GM23338 (cell line): ENCODE results near the gene GALE. TPM values are rescaled to one million over a fixed set of nuclear protein-coding genes. Genes with fewer than 3 reads are reported as not detected.

Experiments
- ATAC-seq: fragments of 200-7000 bp; cut with Tn5 transposase; 3 replicates; pipeline ENCODE4 v1.9.1; 2020
- DNase-seq: peaks from one replicate; pipeline ENCODE4 v3.0.0-alpha.2; 2015; ENCODE audit warnings: low spot score
- H2AFZ ChIP-seq: fragments of 200-600 bp; sonication (generic); 2 replicates; pipeline ENCODE4 v1.8.0; 2016; ENCODE audit warnings: antibody characterized with exemption, mild to moderate bottlenecking, moderate library complexity
- H3F3A ChIP-seq: fragments of 200-600 bp; sonication (generic); replicated peaks from 2 replicates; pipeline ENCODE4 v1.8.0; 2017; ENCODE audit warnings: antibody characterized with exemption, mixed run types, low read depth
- H3K27ac ChIP-seq: fragments of 200-600 bp; sonication (generic); 2 replicates; pipeline ENCODE4 v1.6.1; 2016; ENCODE audit warnings: low read depth
- H3K27me3 ChIP-seq: fragments of 200-600 bp; sonication (generic); 2 replicates; pipeline ENCODE4 v1.8.0; 2016; ENCODE audit warnings: mild to moderate bottlenecking, mixed run types, moderate library complexity; ENCODE audit not compliant: insufficient read depth
- H3K36me3 ChIP-seq: fragments of 200-600 bp; sonication (generic); 2 replicates; pipeline ENCODE4 v1.8.0; 2016; ENCODE audit warnings: mild to moderate bottlenecking; ENCODE audit not compliant: insufficient read depth
- H3K4me1 ChIP-seq: fragments of 200-600 bp; sonication (generic); 2 replicates; pipeline ENCODE4 v1.8.0; 2016; ENCODE audit warnings: mild to moderate bottlenecking, moderate library complexity; ENCODE audit not compliant: insufficient read depth
- H3K4me2 ChIP-seq: fragments of 200-600 bp; sonication (generic); 2 replicates; pipeline ENCODE4 v1.7.1; 2017; ENCODE audit warnings: mixed run types
- H3K4me3 ChIP-seq: fragments of 200-600 bp; sonication (generic); 2 replicates; pipeline ENCODE4 v1.6.1; 2016; ENCODE audit warnings: mixed run types
- H3K79me2 ChIP-seq: fragments of 200-600 bp; sonication (generic); replicated peaks from 2 replicates; pipeline ENCODE4 v1.8.0; 2017; ENCODE audit warnings: mild to moderate bottlenecking; ENCODE audit not compliant: insufficient read depth
- H3K9me2 ChIP-seq: fragments of 200-600 bp; sonication (generic); 2 replicates; pipeline ENCODE4 v1.8.0; 2017; ENCODE audit not compliant: insufficient read depth
- H4K20me1 ChIP-seq: fragments of 200-600 bp; sonication (generic); replicated peaks from 2 replicates; pipeline ENCODE4 v1.8.0; 2017; ENCODE audit warnings: mild to moderate bottlenecking; ENCODE audit not compliant: insufficient read depth
- H3K27ac Mint-ChIP-seq: 2 replicates; pipeline ENCODE4 v1.8.0; 2020; ENCODE audit warnings: inconsistent platforms, mild to moderate bottlenecking, moderate library complexity, mixed read lengths
- H3K27me3 Mint-ChIP-seq: 3 replicates; pipeline ENCODE4 v1.8.0; 2022; ENCODE audit warnings: low read depth, mild to moderate bottlenecking, moderate library complexity, mixed read lengths, inconsistent platforms; ENCODE audit not compliant: insufficient read depth, poor library complexity
- H3K36me3 Mint-ChIP-seq: 3 replicates; pipeline ENCODE4 v1.8.0; 2021; ENCODE audit warnings: low read depth, mild to moderate bottlenecking, inconsistent platforms, moderate library complexity, mixed read lengths
- H3K4me1 Mint-ChIP-seq: 3 replicates; pipeline ENCODE4 v1.8.0; 2020; ENCODE audit warnings: mild to moderate bottlenecking, inconsistent platforms, mixed read lengths
- H3K4me3 Mint-ChIP-seq: 3 replicates; pipeline ENCODE4 v1.8.0; 2021; ENCODE audit warnings: moderate library complexity, mild to moderate bottlenecking, inconsistent platforms, mixed read lengths
- H3K9me3 Mint-ChIP-seq: 3 replicates; pipeline ENCODE4 v1.8.0; 2020; ENCODE audit warnings: moderate library complexity, mild to moderate bottlenecking, inconsistent platforms, mixed read lengths
- CREB1 ChIP-seq: fragments of 250-450 bp; sonication (Bioruptor Pico); IDR thresholded peaks from 2 replicates; pipeline ENCODE4 v1.5.0; 2020; ENCODE audit warnings: low read depth, mild to moderate bottlenecking, moderate library complexity
- CTCF ChIP-seq, 2 experiments: fragments of 200-600 bp in 1 of 2; sonication (generic) in 1 of 2; conservative IDR thresholded peaks; 2 replicates each; pipeline versions ENCODE4 v1.5.1 to v1.6.1; 2016 to 2017; ENCODE audit warnings: antibody characterized with exemption in 2 of 2, low read depth in 2 of 2, mild to moderate bottlenecking in 2 of 2, moderate library complexity in 1 of 2
- EZH2 ChIP-seq: fragments of 200-600 bp; sonication (generic); IDR thresholded peaks from one replicate; pipeline ENCODE4 v1.8.0; 2017; ENCODE audit warnings: antibody characterized with exemption, mild to moderate bottlenecking, low read depth; ENCODE audit not compliant: unreplicated experiment
- EZH2phosphoT487 ChIP-seq: fragments of 200-600 bp; sonication (generic); IDR thresholded peaks from one replicate; pipeline ENCODE4 v1.8.1; 2018; ENCODE audit warnings: antibody characterized with exemption; ENCODE audit not compliant: unreplicated experiment
- JUNB ChIP-seq: IDR thresholded peaks from one replicate; pipeline ENCODE4 v1.6.1; 2016; ENCODE audit warnings: antibody characterized with exemption; ENCODE audit not compliant: unreplicated experiment
- NANOG ChIP-seq: IDR thresholded peaks from 2 replicates; pipeline ENCODE4 v1.6.1; 2016; ENCODE audit warnings: antibody characterized with exemption, borderline replicate concordance
- POLR2AphosphoS5 ChIP-seq: IDR thresholded peaks from 2 replicates; pipeline ENCODE4 v1.6.1; 2016; ENCODE audit warnings: antibody characterized with exemption, low read depth
- REST ChIP-seq: IDR thresholded peaks from one replicate; pipeline ENCODE4 v1.6.1; 2018; ENCODE audit warnings: antibody characterized with exemption; ENCODE audit not compliant: unreplicated experiment
- STAT1 ChIP-seq: IDR thresholded peaks from one replicate; pipeline ENCODE4 v1.6.1; 2016; ENCODE audit warnings: antibody characterized with exemption; ENCODE audit not compliant: unreplicated experiment
- ZNF114 ChIP-seq: fragments of 250-450 bp; sonication (Bioruptor Pico); IDR thresholded peaks from 2 replicates; pipeline ENCODE4 v1.5.0; 2020; ENCODE audit warnings: mild to moderate bottlenecking, moderate library complexity
- ZNF331 ChIP-seq: fragments of 250-450 bp; sonication (Bioruptor Pico); IDR thresholded peaks from 2 replicates; pipeline ENCODE4 v1.5.0; 2020; ENCODE audit warnings: low read depth, mild to moderate bottlenecking, moderate library complexity
- polyA plus RNA-seq: library from polyadenylated mRNA; unstranded; fragments of >200 nt; fragmentation: Nextera tagmentation; extraction: Ambion mirVana; gene quantifications from 2 replicates; pipeline ENCODE4 v1.2.1, GENCODE V29; 2016
- total RNA-seq: library from RNA; depleted of rRNA; stranded (reverse); fragments of >200 nt; shearing (Covaris generic); gene quantifications from 2 replicates; pipeline ENCODE4 v1.2.3, GENCODE V29; 2014
- TF ChIP-seq, protein P1 (sequence below): IDR thresholded peaks from 2 replicates; pipeline ENCODE4 v1.6.1; 2016; ENCODE audit warnings: antibody characterized with exemption
- TF ChIP-seq, protein P2 (sequence below): fragments of 250-450 bp; sonication (Bioruptor Pico); IDR thresholded peaks from 2 replicates; pipeline ENCODE4 v1.5.0; 2020; ENCODE audit warnings: mild to moderate bottlenecking, moderate library complexity

Gene GALE
- total and polyA plus RNA-seq, 2 experiments from 2014 or later, result 28.1 to 31.7 TPM

DNA sequence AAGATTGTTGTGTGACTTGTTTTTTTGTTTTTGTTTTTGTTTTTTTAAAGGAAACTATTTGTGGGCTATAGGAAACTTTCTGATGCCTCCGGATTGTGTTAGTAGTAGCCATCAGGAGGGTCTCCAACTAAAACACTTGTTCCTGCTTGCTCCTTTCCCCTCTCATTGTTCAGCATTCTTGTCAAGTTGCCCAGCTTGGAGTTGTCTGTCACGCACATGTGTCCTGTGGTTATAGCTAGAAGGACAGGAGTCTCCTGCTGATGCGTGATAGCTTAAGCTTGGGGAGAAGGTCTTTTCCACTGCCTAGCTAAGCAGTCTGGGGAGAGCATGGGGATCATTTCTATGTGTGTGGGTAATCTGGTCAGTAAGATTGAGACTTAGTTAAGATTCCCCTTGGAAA lies 12.9 kb downstream of the GALE start:
- H3K4me3 Mint-ChIP-seq, result no peak overlapping the region
- H3K27ac Mint-ChIP-seq, result no peak overlapping the region
- H3K27me3 Mint-ChIP-seq, result peaks cover 13% of the 10 kb centered on the region
- no peak overlapping the region for H2AFZ ChIP-seq
- H3K9me2 ChIP-seq, result no peaks in the 10 kb centered on the region
- peaks cover 47% of the 10 kb centered on the region for H3K36me3 Mint-ChIP-seq
- no peak for TF ChIP-seq ZNF331 (CRISPR knock-in tag)
- TF ChIP-seq, protein P1, sequence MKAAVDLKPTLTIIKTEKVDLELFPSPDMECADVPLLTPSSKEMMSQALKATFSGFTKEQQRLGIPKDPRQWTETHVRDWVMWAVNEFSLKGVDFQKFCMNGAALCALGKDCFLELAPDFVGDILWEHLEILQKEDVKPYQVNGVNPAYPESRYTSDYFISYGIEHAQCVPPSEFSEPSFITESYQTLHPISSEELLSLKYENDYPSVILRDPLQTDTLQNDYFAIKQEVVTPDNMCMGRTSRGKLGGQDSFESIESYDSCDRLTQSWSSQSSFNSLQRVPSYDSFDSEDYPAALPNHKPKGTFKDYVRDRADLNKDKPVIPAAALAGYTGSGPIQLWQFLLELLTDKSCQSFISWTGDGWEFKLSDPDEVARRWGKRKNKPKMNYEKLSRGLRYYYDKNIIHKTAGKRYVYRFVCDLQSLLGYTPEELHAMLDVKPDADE, result no peak
- no peak for TF ChIP-seq POLR2AphosphoS5
- no peak for TF ChIP-seq NANOG
- TF ChIP-seq JUNB, result no peak
- TF ChIP-seq EZH2, result no peak
- no peak for TF ChIP-seq REST
- no peak for TF ChIP-seq ZNF114 (CRISPR knock-in tag)
- TF ChIP-seq CREB1 (CRISPR knock-in tag), result no peak
- TF ChIP-seq STAT1, result no peak
- TF ChIP-seq CTCF (conservative IDR thresholded peaks at IDR 0.05; ENCODE audit: low read depth in 2 of 2), result no peak
- no peak for TF ChIP-seq EZH2phosphoT487
- TF ChIP-seq, protein P2, sequence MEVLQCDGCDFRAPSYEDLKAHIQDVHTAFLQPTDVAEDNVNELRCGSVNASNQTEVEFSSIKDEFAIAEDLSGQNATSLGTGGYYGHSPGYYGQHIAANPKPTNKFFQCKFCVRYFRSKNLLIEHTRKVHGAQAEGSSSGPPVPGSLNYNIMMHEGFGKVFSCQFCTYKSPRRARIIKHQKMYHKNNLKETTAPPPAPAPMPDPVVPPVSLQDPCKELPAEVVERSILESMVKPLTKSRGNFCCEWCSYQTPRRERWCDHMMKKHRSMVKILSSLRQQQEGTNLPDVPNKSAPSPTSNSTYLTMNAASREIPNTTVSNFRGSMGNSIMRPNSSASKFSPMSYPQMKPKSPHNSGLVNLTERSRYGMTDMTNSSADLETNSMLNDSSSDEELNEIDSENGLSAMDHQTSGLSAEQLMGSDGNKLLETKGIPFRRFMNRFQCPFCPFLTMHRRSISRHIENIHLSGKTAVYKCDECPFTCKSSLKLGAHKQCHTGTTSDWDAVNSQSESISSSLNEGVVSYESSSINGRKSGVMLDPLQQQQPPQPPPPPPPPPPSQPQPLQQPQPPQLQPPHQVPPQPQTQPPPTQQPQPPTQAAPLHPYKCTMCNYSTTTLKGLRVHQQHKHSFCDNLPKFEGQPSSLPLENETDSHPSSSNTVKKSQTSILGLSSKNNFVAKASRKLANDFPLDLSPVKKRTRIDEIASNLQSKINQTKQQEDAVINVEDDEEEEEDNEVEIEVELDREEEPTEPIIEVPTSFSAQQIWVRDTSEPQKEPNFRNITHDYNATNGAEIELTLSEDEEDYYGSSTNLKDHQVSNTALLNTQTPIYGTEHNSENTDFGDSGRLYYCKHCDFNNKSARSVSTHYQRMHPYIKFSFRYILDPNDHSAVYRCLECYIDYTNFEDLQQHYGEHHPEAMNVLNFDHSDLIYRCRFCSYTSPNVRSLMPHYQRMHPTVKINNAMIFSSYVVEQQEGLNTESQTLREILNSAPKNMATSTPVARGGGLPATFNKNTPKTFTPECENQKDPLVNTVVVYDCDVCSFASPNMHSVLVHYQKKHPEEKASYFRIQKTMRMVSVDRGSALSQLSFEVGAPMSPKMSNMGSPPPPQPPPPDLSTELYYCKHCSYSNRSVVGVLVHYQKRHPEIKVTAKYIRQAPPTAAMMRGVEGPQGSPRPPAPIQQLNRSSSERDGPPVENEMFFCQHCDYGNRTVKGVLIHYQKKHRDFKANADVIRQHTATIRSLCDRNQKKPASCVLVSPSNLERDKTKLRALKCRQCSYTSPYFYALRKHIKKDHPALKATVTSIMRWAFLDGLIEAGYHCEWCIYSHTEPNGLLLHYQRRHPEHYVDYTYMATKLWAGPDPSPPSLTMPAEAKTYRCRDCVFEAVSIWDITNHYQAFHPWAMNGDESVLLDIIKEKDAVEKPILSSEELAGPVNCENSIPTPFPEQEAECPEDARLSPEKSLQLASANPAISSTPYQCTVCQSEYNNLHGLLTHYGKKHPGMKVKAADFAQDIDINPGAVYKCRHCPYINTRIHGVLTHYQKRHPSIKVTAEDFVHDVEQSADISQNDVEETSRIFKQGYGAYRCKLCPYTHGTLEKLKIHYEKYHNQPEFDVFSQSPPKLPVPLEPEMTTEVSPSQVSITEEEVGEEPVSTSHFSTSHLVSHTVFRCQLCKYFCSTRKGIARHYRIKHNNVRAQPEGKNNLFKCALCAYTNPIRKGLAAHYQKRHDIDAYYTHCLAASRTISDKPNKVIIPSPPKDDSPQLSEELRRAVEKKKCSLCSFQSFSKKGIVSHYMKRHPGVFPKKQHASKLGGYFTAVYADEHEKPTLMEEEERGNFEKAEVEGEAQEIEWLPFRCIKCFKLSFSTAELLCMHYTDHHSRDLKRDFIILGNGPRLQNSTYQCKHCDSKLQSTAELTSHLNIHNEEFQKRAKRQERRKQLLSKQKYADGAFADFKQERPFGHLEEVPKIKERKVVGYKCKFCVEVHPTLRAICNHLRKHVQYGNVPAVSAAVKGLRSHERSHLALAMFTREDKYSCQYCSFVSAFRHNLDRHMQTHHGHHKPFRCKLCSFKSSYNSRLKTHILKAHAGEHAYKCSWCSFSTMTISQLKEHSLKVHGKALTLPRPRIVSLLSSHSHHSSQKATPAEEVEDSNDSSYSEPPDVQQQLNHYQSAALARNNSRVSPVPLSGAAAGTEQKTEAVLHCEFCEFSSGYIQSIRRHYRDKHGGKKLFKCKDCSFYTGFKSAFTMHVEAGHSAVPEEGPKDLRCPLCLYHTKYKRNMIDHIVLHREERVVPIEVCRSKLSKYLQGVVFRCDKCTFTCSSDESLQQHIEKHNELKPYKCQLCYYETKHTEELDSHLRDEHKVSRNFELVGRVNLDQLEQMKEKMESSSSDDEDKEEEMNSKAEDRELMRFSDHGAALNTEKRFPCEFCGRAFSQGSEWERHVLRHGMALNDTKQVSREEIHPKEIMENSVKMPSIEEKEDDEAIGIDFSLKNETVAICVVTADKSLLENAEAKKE (CRISPR knock-in tag), result no peak
- peaks cover 7% of the 10 kb centered on the region; the same call in 1 of the 2 replicates for H3K4me1 ChIP-seq
- H3K27me3 ChIP-seq, result no peaks in the 10 kb centered on the region
- H3K4me1 Mint-ChIP-seq, result peaks cover 9% of the 10 kb centered on the region; the same call in 2 of the 3 replicates
- H3F3A ChIP-seq, result 0 out of 2 replicates have a peak, but pooled peaks cover 16% of the 10 kb centered on the region
- H3K36me3 ChIP-seq, result peaks cover 18% of the 10 kb centered on the region
- no peaks in the 10 kb centered on the region for H3K9me3 Mint-ChIP-seq
- peaks cover 2% of the 10 kb centered on the region for H4K20me1 ChIP-seq
- no peak overlapping the region for H3K27ac ChIP-seq
- DNase-seq (no peak), ATAC-seq (no peak)
- H3K79me2 ChIP-seq, result peaks cover 25% of the 10 kb centered on the region
- H3K4me3 ChIP-seq, result no peak overlapping the region
- H3K4me2 ChIP-seq, result no peak overlapping the region
